GM21825 (cell line): Measurements from ENCODE around the gene EFCAB10.
"Not testable (repeated sequence)": the region's sequence is repeated elsewhere in the genome, so short reads cannot be mapped to it uniquely, and the experiment has no call there.

Experiments used
- ATAC-seq: cut with Tn5 transposase; IDR thresholded peaks from one replicate; pipeline ENCODE4 v1.9.1; 2021; ENCODE audit warnings: mild to moderate bottlenecking, moderate library complexity; ENCODE audit not compliant: unreplicated experiment

Gene EFCAB10

DNA sequence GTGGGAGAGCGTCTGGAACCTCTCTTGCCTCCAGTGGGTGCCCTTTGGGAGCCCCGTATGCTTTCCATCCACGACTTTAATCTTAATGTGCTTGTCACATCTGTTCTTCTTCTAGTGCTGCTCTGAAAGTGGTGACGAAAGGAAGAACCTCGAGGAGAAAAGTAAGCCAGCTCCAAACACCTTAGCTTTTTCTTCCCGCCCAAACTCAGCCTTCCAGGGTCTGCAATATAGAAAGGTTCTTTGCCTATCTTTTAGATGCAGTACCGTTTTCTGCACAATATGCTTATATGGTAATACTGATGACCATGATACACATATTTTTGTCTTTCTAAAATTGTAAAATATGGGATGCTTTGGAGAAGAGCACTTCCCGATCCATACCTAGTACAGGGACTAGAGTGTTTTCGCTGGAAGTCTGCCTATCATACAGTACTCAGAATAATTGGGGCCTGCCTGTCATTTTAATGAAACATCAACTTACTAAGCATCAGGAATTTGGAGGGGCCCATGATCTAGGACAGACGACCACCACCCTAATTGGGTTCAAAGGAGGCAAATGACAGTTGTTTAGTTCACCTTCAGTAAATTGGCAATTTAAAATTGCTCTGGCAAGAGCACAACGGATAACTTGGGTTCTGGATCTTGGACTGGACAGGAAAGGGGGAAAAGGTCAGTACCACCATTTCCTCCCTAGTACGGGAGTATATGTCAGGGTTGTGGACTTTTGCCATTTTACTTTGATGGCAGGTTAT, 48.4 kb downstream of the EFCAB10 start:
- ATAC-seq = no peak

DNA sequence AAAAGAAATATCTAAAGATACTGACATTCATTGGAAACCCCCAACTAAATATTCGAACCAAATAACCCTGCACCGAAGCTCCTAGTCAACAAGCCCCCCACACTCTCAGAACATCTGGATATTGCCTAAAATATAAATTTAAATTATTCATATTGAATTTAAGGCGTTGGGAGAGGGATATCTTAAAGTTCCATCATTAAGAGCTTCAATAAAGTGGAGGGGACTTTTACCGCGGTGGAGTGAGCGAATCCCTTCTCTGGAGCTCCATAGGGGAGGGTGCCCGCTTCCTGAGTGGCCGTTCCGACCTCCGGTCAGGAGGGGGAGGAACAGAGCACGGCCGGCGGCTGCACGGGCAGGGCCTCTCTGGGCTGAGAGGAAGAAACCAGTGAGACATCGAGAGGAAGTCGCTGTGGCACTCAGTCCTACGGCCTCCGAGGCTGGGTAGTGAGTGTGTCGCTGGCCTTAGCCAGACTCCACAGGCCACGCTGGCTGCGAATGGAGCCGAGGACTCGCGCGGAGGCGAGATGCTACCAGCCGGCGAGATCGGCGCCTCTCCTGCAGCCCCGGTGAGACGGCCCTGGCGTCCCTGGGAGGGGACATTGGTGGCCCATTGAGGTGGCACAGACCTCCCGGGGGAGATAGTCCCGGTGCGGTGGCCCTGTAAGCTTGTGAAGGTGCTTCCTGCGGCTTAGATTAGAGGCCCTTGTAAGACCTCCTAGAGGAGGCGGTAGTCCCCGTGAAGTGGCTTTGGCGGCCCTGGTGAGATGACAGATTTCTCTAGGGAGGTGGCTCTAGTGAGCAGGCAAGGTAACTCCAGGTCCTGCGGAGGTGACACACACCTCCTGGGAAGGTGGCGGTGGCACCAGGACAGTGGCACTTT, 49.3 kb downstream of the EFCAB10 start, which contains the start of gene RINT1:
Gene RINT1 (plus strand): TSS at position 410 of the 880 bp plus-strand sequence. CDS start 115 bp downstream, at position 525.
- peak; percentile 93 for ATAC-seq

DNA sequence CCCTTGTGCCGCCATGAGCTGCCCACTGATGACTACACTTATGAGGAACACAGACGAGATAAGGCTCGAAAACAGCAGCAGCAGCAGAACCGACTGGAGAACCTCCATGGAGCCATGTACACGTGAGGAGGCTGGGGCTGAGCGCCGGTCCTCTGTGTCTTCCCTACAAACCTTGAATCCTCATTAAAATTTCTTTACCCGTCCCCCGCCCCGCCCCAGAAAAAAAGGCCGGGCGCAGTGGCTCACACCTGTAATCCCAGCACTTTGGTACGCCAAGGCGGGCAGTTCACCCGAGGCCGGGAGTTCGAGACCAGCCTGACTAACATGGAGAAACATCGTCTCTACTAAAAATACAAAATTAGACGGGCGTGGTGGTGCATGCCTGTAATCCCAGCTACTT, 50.7 kb downstream of the EFCAB10 start:
- no peak for ATAC-seq

DNA sequence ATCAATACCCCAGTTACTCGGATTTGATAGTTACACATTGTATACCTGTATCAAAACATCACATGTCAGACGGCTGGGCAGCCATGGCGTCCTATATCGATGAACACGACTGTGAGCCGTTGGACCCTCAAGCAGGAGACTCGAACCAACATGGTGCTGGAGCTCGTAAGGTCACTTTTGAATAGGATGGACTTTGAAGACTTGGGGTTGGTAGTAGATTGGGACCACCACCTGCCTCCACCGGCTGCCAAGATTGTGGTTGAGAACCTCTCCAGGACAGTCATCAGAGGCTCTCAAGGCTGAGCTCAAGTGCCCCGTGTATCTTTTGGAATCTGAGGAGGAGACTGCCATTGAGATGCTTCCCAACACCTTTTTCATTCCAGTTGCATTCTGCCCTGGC, 51.2 kb downstream of the EFCAB10 start:
- no peak for ATAC-seq

DNA sequence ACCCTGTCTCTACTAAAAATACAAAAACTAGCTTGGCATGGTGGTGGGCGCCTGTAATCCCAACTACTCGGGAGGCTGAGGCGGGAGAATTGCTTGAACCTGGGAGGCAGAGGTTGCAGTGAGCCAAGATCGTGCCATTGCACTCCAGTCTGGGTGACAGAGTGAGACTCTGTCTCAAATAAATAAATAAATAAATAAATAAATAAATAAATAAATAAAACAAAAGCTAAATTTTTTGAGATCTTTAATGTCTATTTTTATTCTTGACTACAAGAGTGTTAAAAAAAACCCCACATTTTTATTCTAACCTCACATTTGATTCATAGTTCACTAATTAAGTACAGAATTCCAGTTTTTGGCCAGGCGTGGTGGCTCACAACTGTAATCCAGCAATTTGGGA, 53.6 kb downstream of the EFCAB10 start:
- not testable (repeated sequence) for ATAC-seq

DNA sequence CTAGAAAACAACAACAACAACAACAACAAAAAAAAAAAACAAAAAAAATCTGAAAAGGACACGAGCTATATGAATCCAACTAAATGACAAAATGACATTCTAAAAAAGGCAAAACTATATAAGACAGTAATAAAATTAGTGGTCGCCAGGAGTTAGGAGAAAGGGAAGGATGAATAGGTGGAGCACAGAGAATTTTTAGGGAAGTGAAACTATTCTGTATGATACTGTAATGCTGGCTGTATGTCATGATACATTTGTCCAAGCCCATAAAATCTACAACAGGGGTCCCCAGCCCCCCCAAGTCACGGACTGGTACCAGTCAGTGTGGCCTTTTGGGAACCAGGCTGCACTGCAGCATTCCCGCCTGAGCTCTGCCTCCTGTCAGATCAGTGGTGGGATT, 56.5 kb downstream of the EFCAB10 start:
- ATAC-seq = no peak

DNA sequence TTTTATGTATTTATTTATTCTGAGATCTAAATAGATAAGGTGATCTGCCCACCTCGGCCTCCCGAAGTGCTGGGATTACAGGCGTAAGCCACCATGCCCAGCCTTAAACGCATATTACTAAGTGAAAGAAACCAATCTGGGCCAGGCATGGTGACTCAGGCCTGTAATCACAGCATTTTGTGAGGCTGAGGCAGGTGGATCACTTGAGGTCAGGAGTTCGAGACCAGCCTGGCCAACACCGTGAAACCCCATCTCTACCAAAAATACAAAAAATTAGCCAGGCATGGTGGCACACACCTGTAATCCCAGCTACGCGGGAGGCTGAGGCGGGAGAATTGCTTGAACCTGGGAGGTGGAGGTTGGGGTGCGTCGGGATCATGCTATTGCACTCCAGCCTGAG, 56.9 kb downstream of the EFCAB10 start:
- ATAC-seq = not testable (repeated sequence)

DNA sequence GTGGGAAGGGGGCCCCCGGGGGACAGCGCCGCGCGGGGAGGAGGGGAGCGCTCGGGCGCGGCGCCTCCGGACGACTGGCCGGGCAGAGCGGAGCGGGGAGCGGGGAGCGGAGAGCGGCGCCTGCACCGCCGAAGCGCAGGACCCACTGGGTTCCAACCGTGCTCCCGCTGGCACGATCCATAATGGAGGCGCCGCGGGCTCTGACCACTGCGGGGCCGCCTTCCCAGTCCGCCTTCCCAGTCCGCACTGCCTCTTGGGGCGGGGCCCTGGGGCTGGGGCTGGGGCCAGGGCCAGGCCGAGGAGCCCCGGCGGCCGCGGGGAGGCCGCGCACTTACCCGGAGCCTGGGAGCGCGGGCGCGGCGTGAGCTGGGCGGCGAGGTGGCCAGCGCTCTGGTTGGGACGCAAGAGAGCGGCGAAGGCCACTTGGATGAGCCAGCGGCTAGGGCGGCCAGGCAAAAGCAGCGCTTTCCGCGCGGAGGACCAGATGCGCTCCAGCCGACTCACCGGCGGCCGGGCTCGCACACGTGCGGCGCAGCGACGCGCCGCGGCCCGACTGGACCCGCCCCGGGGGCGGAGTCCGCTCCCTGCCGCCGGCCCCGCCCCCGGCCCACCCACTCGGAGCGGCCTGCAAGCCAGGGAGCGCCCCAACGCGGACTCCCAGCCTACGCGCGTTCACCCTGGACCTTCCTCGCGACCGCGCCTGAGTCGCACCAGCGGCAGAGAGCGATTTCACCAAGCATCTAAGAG, 59.4 kb downstream of the EFCAB10 start, which contains the start of gene PUS7:
Gene PUS7 (minus strand): TSS at position 555 of the 747 bp plus-strand sequence. CDS start 13,759 bp downstream, outside the sequence.
- ATAC-seq = peak; percentile 87

DNA sequence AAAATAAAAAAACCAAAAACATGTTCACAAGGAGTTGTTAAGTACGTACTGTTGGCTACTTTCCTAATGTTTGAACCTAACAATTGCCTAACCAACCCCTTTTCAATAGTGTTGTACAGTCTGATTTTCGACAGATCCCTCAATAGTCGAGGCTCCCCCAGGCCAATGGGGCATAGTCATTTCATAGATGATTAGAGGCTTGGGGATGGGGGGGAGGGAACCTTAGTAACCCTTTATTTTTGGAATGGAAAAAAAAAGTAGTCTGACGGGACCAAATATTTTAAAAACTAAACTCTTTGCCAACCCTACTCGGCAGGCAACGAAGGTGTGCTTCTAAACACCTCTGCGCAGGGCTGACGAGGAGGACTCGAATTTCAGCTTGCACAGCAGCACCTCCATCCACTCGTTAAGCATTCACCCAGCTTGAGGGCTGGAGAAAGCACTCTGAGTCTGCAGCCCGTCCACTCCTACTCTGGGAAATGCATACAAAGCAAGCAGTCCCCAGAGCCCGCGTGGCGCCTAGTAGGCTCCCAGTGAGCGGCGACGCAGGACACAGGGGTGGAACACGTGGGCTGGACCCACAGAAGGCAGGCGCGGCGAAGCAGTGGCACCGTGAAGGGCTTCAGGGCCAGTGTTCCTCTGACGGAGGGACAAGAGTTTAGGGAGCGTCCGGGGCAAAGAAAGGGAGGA, 60.1 kb downstream of the EFCAB10 start:
- ATAC-seq = peak; percentile 28

DNA sequence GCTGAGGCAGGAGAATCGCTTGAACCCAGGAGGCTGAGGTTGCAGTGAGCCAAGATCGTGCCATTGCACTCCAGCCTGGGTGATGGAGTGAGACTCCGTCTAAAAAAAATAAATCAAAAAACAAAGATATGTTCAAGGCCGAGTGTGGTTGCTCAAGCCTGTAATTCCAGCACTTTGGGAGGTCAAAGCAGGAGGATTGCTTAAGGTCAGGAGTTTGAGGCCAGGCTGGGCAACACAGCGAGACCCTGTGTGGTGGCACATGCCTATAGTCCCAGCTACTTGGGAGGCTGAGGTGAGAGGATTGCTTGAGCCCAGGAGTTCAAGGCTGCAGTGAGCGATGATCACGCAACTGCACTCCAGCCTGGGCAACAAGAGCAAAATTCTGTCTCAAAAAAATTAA, 60.7 kb downstream of the EFCAB10 start:
- ATAC-seq = not testable (repeated sequence)

DNA sequence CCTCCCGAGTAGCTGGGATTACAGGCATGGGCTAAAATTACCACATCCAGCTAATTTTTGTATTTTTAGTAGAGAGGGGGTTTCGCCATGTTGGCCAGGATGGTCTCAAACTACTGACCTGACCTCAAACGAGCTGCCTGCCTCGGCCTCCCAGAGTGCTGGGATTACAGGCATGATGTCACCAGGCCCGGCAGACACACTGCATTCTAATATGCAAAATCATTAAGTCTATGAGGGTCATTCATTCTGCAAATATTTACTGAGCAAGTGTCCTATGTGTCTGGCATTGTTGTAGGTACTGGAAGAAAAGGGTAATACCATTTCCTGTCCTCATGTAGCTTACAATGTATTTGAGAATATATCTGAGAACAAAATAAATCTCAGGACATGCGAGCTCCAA, 61.9 kb downstream of the EFCAB10 start:
- no peak for ATAC-seq

DNA sequence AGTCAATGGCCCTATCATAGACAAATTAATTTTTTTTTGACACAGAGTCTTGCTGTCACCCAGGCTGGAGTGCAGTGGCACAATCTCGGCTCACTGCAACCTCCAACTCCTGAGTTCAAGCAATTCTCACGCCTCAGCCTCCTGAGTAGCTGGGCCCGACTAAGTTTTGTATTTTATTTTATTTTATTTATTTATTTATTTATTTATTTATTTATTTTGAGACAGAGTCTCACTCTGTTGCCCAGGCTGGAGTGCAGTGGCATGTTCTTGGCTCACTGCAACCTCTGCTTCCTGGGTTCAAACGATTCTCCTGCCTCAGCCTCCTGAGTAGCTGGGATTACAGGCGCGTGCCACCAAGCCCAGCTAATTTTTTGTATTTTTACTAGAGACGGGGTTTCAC, 65.7 kb downstream of the EFCAB10 start:
- not testable (repeated sequence) for ATAC-seq
